SIG-M5 treated with dmso at 0.1 percent for 504 hours (cell line): ENCODE measurements around the gene THSD4.

Experiments
- DNase-seq: peaks from one replicate; lab custom pipeline; 2025; ENCODE audit not compliant: unreplicated experiment; lab: John Stamatoyannopoulos, UW

Gene THSD4

GRCh38 chr15:71096676-71097075 lies 18.6 kb upstream of the THSD4 start:
- DNase-seq, result no peak

GRCh38 chr15:71097890-71098289 lies 17.4 kb upstream of the THSD4 start:
- no peak for DNase-seq

- DNase-seq, result no peak
Observed at GRCh38 chr15:71098920-71099319, 16.4 kb upstream of the THSD4 start.

GRCh38 chr15:71103102-71103676 lies 12.1 kb upstream of the THSD4 start:
- DNase-seq, result peak; percentile 6

- no peak for DNase-seq
Observed at GRCh38 chr15:71104636-71105035, 10.6 kb upstream of the THSD4 start.

GRCh38 chr15:71105444-71105843 lies 9.8 kb upstream of the THSD4 start:
- DNase-seq, result no peak

GRCh38 chr15:71106802-71107500 lies 8.3 kb upstream of the THSD4 start:
- peak; percentile 27 for DNase-seq

- no peak for DNase-seq
Observed at GRCh38 chr15:71107501-71107815, 7.8 kb upstream of the THSD4 start.

GRCh38 chr15:71109130-71109529 lies 6.1 kb upstream of the THSD4 start:
- DNase-seq, result no peak

- DNase-seq, result no peak
Observed at GRCh38 chr15:71109905-71110304, 5.4 kb upstream of the THSD4 start.

- no peak for DNase-seq
Observed at GRCh38 chr15:71110405-71111180, 4.7 kb upstream of the THSD4 start.

GRCh38 chr15:71111181-71111565 lies 4.1 kb upstream of the THSD4 start:
- no peak for DNase-seq

- no peak for DNase-seq
Observed at GRCh38 chr15:71111950-71112349, 3.3 kb upstream of the THSD4 start.

- no peak for DNase-seq
Observed at GRCh38 chr15:71112429-71112828, 2.8 kb upstream of the THSD4 start.

- no peak for DNase-seq
Observed at GRCh38 chr15:71114066-71114680, 1.1 kb upstream of the THSD4 start.

GRCh38 chr15:71115567-71116351 lies 488 bp downstream of the THSD4 start:
- no peak for DNase-seq

GRCh38 chr15:71116366-71116765 lies 1.1 kb downstream of the THSD4 start:
- DNase-seq, result no peak

- DNase-seq, result no peak
Observed at GRCh38 chr15:71116942-71117341, 1.7 kb downstream of the THSD4 start.

GRCh38 chr15:71117714-71118305 lies 2.5 kb downstream of the THSD4 start:
- no peak for DNase-seq

- DNase-seq, result no peak
Observed at GRCh38 chr15:71118345-71118744, 3.1 kb downstream of the THSD4 start.
